GM21576 (cell line): ENCODE data around the gene PRAMEF9.
"Not testable (repeated sequence)": the region's sequence is repeated elsewhere in the genome, so short reads cannot be mapped to it uniquely, and the experiment has no call there.

Experiments
- ATAC-seq: cut with Tn5 transposase; IDR thresholded peaks from one replicate; pipeline ENCODE4 v1.9.1; 2021; ENCODE audit warnings: mild to moderate bottlenecking, moderate library complexity; ENCODE audit not compliant: unreplicated experiment

Gene PRAMEF9

GRCh38 chr1:13171548-13171947 lies at the start of gene PRAMEF9:
Gene PRAMEF9 (plus strand): TSS chr1:13171848. CDS start chr1:13175281, 3,433 bp downstream.
- not testable (repeated sequence) for ATAC-seq

GRCh38 chr1:13155909-13156308 lies 15.7 kb upstream of the PRAMEF9 start, which contains the start of gene PRAMEF26:
Gene PRAMEF26 (minus strand): TSS chr1:13156009. CDS start chr1:13153095, 2,914 bp downstream.
- ATAC-seq = not testable (repeated sequence)

- not testable (repeated sequence) for ATAC-seq
Observed at GRCh38 chr1:13165531-13165930, 6.1 kb upstream of the PRAMEF9 start, which contains the start of gene HNRNPCL4. Gene HNRNPCL4 (minus strand): TSS chr1:13165631. CDS start chr1:13165467, 164 bp downstream.

- not testable (repeated sequence) for ATAC-seq
Observed at GRCh38 chr1:13201309-13201708, 29.7 kb downstream of the PRAMEF9 start, which contains the start of gene PRAMEF13. Gene PRAMEF13 (minus strand): TSS chr1:13201409. CDS start chr1:13199589, 1,820 bp downstream.

GRCh38 chr1:13208712-13209111 lies 37.1 kb downstream of the PRAMEF9 start:
- not testable (repeated sequence) for ATAC-seq

GRCh38 chr1:13216619-13217018 lies 45.0 kb downstream of the PRAMEF9 start:
- not testable (repeated sequence) for ATAC-seq

- ATAC-seq = not testable (repeated sequence)
Observed at GRCh38 chr1:13219203-13219602, 47.6 kb downstream of the PRAMEF9 start.

- not testable (repeated sequence) for ATAC-seq
Observed at GRCh38 chr1:13222788-13223187, 51.1 kb downstream of the PRAMEF9 start.

- ATAC-seq = no peak
Observed at GRCh38 chr1:13224480-13225060, 52.9 kb downstream of the PRAMEF9 start.

- ATAC-seq = not testable (repeated sequence)
Observed at GRCh38 chr1:13225675-13226204, 54.1 kb downstream of the PRAMEF9 start, which contains the start of gene PRAMEF18. Gene PRAMEF18 (minus strand): TSS chr1:13226154. CDS start chr1:13226106, 48 bp downstream.

GRCh38 chr1:13227271-13228055 lies 55.8 kb downstream of the PRAMEF9 start:
- ATAC-seq = not testable (repeated sequence)

- ATAC-seq = no peak
Observed at GRCh38 chr1:13228343-13228781, 56.7 kb downstream of the PRAMEF9 start.
